Erythroblast (primary cell): ENCODE results near the gene DIPK1A.

Experiments
- DNase-seq, 2 experiments: peaks; one replicate each; lab custom pipeline; 2025; lab: John Stamatoyannopoulos, UW
- GATA1 ChIP-seq: IDR thresholded peaks from 2 replicates; pipeline ENCODE4 v1.6.1; 2011; ENCODE audit warnings: low read depth, mild to moderate bottlenecking, control low read depth, low read length, moderate library complexity
- POLR2A ChIP-seq: IDR thresholded peaks from 2 replicates; pipeline ENCODE4 v1.6.1; 2011; ENCODE audit warnings: mild to moderate bottlenecking, low read length

Gene DIPK1A

GRCh38 chr1:92927870-92928269, 33.4 kb downstream of the DIPK1A start:
- TF ChIP-seq POLR2A, result no peak
- no peak for TF ChIP-seq GATA1
- no peak for DNase-seq

GRCh38 chr1:92926873-92927272, 34.4 kb downstream of the DIPK1A start:
- TF ChIP-seq GATA1 (no peak), POLR2A (no peak)

GRCh38 chr1:92924501-92924900, 36.8 kb downstream of the DIPK1A start:
- DNase-seq, result no peak
- no peak for TF ChIP-seq POLR2A
- no peak for TF ChIP-seq GATA1

More at GRCh38 chr1:92926873-92927272, 34.4 kb downstream of the DIPK1A start:
- DNase-seq, result no peak

GRCh38 chr1:92923664-92924063, 37.6 kb downstream of the DIPK1A start:
- no peak for TF ChIP-seq GATA1
- TF ChIP-seq POLR2A, result no peak
- DNase-seq, result no peak

- DNase-seq, result no peak
- TF ChIP-seq POLR2A (no peak), GATA1 (no peak)
Measured at GRCh38 chr1:92922356-92923035, 38.8 kb downstream of the DIPK1A start.

GRCh38 chr1:92921031-92922023, 39.9 kb downstream of the DIPK1A start:
- no peak for TF ChIP-seq GATA1
- TF ChIP-seq POLR2A, result no peak
- no peak for DNase-seq

GRCh38 chr1:92916899-92917298, 44.4 kb downstream of the DIPK1A start:
- TF ChIP-seq POLR2A (no peak), GATA1 (no peak)
- no peak for DNase-seq

- DNase-seq, result no peak
- TF ChIP-seq GATA1 (no peak), POLR2A (no peak)
Measured at GRCh38 chr1:92915547-92915946, 45.7 kb downstream of the DIPK1A start.

- DNase-seq, result no peak
- TF ChIP-seq POLR2A, result no peak
- no peak for TF ChIP-seq GATA1
Measured at GRCh38 chr1:92913093-92913819, 48.0 kb downstream of the DIPK1A start.

GRCh38 chr1:92910081-92910480, 51.2 kb downstream of the DIPK1A start:
- DNase-seq, result no peak
- TF ChIP-seq GATA1 (no peak), POLR2A (no peak)

GRCh38 chr1:92909321-92909720, 51.9 kb downstream of the DIPK1A start:
- no peak for DNase-seq
- TF ChIP-seq GATA1 (no peak), POLR2A (no peak)

- TF ChIP-seq POLR2A, result no peak
- no peak for TF ChIP-seq GATA1
- no peak for DNase-seq
Measured at GRCh38 chr1:92907949-92908684, 53.1 kb downstream of the DIPK1A start.

GRCh38 chr1:92903765-92904164, 57.5 kb downstream of the DIPK1A start:
- no peak for TF ChIP-seq POLR2A
- no peak for TF ChIP-seq GATA1
- no peak for DNase-seq
